ENCODE data around the gene LARGE1.
"Not testable (repeated sequence)": the region's sequence is repeated elsewhere in the genome, so short reads cannot be mapped to it uniquely, and the experiment has no call there.

LARGE1 gene

DNA sequence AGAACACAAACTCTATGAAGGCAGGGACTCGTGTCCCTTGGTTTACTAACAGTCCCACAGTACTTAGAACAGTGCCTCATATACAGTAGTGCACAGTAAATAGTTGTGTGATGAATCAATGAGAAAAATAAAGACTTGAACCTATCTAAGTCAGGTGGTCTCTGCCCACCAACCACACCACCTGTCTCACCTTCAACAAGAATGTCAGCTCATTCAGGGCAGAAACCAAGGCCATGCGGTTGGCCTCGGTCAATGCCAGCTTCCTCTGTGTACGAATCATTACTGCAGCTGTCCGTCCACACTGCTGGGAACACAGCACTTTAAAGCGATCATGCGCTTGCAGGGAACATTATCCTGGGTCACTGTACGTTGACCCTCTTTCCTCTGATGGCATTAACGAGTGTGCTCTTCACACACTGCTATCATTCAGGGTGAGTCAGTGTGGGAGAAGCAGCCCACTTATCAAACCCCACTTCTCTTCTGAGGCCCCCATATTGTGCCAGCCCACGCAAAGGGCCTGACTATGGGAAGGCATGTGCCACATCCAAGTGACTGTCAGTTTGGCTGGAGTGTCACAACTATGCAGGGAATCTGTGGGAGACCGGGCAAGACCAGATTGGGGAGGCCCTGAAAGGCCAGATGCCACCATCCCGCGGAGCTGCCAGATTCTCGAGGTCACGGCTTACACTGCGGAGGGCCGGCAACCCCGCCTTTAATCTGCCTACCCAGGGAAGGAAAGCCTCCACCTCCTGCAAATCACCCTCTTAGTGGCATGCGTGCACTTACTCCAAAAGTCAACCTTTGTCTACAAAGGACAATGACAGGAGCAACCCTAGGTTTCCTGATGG, 36.1 kb downstream of the LARGE1 start:
- DNase-seq = no peak

DNA sequence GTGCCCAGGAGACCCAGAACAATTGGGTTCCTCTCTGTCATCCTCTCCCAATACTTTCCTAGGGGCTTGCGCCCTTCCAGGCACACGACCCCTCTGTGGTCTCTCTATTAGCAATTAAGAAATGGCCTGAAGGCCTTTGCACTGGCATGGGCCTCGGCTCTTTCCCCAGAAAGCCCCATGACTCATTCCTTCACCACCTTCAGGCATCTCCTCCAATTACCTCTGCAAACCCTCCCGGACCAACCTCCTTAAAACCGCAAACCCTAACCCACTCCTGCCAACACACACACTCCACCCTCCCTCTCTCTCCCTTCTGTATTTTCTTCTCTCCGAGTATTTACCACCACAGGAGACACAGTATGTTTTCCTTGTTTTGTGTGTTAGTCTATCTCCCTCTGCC, 36.7 kb downstream of the LARGE1 start:
- DNase-seq = no peak

DNA sequence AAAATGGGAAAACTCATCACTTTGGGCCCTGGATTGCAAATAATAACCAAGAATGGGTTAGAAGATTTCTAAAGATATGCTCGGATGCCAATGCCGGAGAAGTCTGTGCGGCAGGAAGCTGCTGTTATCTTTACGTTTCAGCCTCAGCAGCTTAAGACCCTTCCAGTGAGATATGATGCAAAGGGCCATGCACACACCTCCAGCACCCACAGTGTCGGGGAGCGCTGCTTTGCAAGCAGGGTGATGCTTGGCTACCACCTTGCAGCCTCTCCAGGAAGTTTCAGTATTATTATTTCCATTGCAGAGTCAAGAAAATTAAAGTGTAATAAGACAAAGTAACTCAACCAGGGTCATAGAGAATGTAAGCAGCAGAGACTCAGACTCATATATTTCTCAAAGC, 37.3 kb downstream of the LARGE1 start:
- no peak for DNase-seq

DNA sequence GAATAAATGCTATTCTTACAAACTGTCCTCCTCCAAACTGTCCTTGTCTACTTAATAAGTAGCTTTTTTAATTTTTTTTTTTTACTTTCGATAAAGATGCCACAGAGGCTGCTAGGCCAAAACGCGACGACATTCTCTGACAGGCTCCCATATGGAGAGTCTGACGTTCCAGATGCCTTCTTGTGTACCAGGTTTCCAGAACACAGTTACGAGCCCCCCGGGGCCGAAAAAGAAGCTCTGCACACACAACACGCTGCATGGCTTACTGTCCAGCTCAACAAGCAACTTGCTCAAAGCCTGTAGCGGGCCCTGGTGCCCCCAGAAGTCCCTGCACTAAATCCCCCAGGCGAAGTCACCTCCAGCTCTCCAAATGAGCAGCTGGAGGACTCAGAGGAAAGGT, 39.3 kb downstream of the LARGE1 start:
- DNase-seq = no peak

DNA sequence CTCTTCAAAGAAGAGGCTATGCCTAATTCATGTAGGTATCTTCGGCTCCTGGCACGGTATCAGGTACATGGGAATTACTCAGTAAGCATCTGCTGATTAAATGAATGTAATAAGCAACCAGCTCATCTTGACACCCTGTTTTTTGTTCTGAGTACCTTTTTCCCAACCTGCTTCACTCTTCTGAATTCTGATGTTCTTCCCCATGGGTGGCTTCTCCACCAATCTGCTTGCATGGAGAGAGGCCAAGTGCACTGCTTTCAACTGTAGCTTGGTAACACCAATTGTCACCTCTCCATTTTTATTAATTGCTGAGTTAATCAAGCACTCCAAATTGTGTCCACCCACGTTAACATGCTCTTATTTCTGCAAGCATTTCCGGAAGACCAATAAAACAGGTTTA, 40.5 kb downstream of the LARGE1 start:
- no peak for DNase-seq

DNA sequence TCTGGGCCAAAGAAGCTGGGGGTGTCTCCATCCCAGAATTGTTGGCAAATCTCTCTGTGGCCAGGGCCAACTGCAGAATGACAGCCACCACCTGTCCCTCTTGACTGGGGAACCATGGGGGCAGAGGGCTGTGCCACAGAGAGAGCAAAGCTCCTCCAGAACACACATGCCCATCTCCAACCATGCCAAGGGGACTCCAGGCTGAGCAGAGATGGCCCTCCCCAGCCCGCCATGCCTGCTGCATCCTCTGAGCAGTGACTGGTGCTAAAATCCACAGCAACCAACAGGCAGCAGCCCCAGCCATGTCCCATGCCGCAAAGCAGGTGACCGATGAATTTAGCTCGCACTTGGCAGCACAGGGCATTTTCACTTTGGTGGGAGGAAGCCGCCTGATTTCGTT, 45.0 kb downstream of the LARGE1 start:
- DNase-seq = no peak

DNA sequence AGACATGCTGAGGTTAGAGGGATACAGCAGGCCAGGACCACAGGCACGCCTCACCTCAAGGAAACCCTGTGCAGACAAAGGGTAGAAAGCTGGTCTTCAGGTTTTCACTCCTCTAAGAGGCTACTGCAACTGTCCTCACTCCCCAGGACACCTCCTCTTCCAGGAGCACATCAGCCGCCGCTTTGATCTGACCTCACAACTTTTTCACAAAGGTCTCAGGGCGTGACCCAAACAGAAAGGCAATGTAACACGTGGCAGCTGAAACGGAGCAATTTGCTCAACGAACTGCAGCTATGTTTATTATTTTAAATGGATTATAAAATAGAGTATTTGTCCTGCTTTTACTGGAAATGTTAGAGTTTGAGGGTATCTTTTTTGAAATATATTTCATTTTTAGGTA, 46.1 kb downstream of the LARGE1 start:
- DNase-seq = no peak

DNA sequence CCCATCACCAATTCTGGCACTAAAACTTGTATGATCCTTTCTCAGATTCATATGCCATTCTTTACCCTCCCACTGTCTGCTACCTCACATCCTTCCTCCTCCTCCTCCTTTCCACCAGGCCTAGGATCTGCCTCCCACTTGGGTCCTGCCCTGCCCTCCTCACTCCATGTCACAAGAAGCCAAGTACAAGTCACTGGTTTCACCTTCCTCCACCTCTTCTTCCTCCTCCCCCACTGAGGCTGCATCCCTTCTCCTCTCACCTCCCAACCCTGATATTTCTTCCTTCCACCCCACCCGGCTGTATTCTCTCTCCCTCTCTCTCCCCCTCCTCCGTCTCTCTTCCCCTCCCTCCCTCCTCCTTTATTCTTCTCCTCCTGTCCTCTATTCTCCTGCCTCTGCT, 46.6 kb downstream of the LARGE1 start:
- DNase-seq = no peak

DNA sequence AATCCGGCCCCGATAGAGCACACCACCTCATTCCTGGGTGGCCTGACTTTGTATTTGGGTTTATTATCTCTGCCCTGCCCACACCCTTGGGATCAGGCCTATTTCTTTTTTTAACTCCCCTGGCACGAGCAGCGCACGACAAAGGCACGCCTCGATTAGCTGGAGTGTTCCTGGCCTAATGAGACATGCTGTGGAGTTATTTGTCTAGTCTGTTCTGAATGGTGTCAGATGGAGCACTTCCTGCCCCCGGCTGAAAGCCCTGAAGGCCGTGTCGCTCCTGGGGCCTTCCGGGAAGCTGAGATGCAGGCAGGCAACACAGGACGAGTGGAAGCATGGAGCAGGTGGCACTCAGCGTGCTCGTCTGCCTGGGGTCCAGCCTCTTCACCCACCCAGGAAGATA, 47.1 kb downstream of the LARGE1 start:
- DNase-seq = no peak

DNA sequence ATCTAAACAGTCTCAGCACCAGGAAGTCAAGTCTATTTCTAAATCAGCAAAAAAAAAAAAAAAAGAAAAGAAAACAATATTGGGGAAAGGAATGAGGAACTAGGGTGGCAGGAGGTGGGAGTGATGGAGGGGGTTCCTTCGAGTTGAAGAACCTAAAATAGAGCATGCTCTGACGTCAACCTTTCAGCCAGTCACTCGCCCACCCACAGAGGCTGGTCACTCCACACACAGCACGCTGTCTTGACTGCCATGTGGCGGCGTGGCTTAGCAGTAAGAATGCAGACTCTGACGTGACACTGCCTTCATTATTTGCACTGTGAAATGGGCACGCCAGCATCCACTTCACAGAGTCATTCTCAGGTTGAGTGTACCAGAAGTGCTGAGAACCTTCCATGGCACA, 48.3 kb downstream of the LARGE1 start:
- no peak for DNase-seq

DNA sequence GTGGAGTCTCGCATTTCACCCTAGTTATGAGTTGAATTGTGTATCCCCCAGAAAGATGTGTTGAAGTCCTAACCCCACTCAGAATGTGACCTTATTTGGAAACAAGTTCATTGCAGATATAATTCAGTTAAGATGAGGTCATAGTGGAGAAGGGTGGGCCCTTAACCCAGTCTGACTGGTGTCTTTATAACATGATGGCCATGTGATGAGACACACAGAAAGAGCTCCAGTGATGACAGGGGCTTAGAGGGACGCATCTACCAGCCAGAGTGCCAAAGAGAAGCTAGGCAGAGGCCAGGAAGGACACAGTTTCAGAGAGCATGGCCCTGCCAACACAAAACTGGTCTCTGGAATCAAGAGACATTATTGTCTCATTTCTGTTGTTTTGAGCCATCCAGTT, 50.3 kb downstream of the LARGE1 start:
- no peak for DNase-seq

DNA sequence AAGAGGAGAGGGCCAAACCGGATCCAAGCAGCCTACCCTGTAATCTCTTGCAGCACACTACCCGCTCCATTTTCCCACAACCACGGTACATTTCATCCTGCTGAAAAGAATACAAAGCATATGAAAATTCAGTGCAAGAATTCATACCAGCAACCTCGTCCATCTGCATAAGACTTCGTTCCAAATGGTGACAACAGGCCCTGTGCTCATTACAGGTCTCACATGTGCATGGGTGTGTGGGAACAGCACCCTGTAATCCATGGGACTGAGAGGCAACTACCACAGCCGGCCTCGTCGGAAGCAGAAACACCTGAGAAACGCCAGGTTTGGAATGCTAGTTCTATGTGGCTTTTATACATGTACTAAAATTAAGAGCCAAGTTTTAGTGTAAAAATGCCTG, 52.3 kb downstream of the LARGE1 start:
- no peak for DNase-seq

DNA sequence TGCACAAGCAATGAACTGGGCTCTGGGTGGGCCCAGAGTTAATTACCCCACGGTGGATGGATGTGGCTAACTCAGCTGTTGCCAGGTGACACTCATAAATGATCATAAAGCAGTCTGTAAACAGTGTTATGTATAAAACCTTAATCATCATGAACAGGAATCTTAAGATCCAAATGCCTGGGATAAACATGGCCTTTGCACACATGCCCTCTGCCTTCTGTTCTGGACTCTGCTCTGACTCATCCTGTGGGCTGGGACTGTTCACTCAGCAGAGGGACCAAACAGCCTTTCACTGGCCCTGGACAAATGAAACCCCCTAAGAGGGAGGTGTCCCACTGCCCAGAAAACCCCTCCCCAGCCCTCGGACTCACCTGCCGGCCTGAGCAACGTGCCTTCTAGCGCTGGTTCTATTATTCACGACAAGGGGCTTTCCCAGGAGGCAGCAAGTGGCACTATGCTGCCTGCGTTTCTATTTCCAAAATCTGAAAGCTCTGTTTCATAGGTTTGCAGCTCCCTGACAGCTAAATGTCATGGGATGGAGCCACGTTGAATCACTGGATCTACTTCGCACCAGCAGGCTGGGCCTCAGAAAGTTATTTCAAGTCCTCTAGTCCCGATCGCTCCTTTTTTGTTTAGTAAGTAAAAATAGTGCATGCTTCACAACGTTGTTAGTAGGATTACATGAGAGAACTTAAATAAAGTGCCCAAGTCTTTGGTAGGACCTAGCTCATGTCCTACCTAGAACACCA, 53.0 kb downstream of the LARGE1 start:
- DNase-seq = no peak

DNA sequence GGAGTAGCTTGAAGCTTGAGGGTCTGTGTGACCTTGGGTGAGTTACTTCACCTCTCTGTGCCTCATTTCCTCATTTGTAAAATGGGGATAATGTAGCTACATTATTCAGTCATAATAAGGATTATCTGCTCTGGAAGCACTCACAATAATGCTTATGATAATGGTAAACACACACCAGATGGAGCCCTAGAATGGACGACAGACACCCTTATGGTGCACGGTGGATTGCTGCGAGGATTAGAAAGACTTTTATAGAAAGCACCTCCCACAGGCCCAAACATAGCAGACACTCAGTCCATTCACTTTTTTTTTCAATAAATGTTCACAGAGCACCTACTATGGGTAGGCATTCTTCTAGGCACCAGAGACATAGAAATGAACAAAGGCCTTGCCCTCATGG, 53.8 kb downstream of the LARGE1 start:
- DNase-seq = no peak

DNA sequence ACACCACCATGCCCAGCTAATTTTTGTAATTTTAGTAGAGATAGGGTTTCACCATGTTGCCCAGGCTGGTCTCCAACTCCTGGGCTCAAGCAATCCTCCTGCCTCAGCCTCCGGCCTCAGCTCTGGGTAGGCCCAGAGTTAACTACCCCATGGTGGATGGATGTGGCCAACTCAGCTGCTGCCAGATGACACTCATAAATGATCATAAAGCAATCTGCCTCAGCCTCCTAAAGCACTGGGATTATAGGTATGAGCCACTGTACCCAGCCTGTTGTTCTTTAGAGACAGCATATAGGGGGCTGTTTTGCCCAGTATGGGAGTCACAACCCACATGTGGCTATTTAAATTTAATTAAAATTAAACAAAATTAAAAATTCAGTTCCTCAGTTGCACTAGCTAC, 54.3 kb downstream of the LARGE1 start:
- DNase-seq = no peak

DNA sequence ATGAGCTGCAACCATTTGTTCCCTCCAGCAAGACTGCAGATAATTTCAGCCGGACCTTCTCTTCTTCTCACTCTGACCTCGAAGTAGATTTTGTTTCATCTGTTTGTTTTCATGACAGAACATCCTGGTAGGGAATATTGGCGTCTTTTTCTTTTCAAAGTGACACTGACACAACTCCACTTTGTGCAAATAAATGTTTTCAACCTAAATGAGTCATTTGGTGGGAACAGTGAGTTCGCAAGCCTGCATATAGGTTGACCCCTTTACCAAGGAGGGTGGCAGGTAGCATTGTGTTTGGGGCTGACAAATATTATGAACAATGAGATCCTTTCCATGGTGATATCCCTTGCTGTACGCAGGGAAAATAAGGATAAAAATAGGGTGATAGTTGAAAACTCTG, 55.0 kb downstream of the LARGE1 start:
- no peak for DNase-seq

DNA sequence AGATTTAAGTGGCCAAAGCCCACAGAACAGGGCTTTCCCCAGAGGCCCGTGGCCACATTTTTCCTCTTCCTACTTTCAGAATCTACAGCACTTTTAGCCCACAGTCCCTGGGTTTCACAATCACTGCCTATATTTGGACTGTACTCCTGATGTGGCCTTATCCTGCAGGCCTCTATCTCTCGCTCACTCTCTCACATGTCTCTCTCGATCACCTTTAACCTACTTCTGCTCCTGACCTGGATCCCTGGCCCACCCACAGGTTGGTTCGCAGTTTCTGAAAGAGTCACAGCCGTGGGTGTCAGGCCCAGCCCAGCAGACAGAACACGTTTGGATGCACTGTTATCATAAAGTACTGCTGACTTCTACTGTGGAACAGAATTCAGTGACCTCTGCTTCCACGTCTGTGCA, 55.5 kb downstream of the LARGE1 start:
- DNase-seq = no peak

DNA sequence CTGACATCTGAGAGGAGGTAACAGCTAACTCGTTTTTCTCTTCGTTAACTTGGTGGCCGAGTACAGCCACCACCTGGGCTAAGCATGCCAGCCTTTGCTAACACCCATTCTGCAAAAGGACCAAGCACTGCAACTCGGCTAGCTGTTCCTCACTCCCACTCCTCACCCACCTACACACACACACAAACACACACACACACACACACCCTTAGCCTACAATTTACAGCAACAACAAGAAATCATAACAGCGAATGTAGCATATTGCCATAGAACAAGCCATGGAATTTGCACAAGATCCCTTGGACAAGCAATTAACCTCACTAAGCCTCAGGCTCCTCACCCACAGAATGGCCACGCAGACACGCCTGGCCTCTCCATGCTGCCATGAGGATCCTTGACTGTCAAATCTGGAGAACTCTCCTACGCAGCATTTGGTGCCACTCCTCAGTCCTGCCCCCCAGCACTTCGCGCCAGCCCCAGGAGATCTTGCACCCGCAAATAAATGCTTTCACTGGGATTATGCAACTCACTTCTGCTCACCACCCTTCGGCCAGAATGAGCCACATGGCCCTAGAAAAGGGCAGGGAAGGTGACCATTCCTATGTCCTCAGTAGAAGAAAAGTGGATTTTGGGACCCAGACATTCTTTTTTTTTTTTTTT, 58.9 kb downstream of the LARGE1 start:
- no peak for DNase-seq

DNA sequence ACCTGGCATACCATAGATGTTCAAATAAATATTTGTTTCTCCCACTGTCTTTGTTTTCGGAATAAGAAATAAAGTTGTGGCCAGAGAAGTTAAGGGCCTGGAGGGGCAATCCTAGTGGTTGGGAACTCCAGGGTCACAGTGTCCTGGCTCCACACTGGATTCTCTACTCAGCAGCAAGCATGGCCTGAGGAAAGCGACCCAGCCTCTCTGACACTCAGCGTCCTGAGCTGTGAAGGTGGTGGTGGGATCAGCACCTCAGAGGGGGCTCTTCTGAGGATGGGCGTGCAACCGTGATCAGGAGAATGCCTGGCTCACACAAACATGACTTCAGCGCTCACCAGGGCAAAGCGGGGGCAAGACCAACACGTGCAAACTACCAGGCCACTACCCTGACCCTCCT, 59.9 kb downstream of the LARGE1 start:
- no peak for DNase-seq

DNA sequence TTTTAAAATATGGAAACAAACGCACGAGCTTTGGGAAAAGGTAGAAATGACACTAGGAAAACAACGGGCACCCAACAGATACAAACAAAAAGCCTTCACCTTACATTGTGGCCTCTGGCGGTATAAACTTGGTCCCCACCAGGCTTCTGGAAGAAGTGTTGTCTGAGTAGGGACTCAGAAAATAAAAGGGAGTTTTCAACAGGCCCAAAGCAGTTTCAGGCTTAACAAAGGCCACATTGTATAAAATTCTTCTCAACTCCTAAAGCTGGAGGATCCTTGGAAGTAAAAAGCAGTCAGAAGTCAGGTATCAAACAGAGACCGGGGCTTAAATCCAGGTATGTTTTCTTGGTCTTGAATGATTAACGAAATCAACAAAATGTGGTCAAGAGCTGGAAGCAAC, 61.0 kb downstream of the LARGE1 start:
- DNase-seq = no peak

DNA sequence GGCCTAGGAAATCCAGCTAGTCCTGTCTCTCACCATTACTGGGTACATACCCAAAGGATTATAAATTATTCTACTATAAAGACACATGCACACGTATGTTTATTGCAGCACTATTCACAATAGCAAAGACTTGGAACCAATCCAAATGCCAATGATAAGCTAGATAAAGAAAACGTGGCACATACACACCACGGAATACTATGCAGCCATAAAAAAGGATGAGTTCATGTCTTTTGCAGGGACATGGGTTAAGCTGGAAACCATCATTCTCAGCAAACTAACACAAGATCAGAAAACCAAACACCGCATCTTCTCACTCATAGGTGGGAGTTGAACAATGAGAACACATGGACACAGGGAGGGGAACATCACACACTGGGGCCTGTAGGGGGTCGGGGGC, 61.6 kb downstream of the LARGE1 start:
- not testable (repeated sequence) for DNase-seq

DNA sequence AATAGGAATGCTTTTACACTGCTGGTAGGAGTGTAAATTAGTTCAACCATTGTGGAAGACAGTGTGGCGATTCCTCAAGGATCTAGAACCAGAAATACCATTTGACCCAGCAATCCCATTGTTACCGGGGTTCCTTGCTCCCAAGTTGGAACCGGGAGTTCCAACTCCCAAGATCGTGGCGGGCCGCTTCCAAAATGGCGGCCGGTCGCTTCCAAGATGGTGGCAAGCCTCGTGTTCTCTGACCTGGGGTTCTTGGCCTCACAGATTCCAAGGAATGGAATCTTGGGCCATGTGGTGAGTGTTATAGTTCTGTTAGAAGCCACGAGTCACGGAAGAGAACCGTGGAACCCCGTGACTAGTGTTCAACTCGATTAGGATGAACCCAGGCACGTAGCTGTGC, 62.5 kb downstream of the LARGE1 start:
- not testable (repeated sequence) for DNase-seq

DNA sequence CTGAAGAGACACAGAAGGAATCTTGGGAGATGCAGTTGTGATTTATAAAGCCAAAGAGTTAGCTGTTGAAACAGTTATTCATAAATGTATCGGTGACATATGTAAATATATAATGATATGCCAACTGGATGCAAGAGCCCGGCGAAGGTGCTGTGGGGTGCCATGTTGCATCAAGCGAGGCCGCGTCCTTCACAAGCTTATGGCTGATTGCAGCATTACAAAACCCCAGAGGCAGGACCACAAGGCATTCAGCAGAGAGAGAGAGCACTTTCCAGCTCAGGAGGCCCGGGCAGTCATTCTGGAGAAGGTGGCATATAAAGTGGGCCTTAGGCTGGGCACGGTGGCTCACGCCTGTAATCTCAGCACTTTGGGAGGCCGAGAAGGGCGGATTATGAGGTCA, 65.6 kb downstream of the LARGE1 start:
- DNase-seq = no peak
